Measurements from ENCODE around the gene CDH22. TPM values are rescaled to one million over a fixed set of nuclear protein-coding genes. Genes with fewer than 3 reads are reported as not detected.

CDH22 gene
- total RNA-seq, 1 donor from 2014 or later: 0.13 TPM

DNA sequence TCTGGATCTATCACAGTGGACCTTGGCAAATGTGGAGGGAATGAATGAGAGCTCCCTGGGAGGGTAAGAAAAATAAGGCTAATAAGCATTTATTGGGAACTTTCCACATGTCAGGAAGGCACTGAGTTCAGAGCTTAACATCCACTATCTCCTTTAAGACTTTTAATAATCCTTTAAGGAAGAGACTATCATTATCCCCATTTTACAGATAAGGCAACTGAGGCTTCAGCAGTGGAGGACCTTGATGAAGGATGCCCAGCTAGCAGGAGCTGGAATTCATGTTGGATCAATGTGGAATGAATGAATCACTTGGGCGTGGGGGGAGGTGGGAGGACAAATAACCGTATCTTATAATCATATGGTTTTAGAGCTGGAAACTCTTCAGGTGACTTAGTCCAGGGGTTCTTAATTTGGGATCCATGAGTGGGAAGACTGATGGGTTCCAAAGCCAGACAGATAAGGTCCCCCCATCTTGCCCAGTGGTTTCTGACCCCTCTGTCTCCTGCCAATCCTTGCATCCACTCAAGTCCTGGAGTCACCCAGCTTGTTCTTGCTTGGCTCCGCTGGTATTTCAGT is 135.2 kb downstream of the CDH22 start:
- TF ChIP-seq EZH2 (IDR thresholded peaks at IDR 0.05): no peak
- TF ChIP-seq, protein P1, sequence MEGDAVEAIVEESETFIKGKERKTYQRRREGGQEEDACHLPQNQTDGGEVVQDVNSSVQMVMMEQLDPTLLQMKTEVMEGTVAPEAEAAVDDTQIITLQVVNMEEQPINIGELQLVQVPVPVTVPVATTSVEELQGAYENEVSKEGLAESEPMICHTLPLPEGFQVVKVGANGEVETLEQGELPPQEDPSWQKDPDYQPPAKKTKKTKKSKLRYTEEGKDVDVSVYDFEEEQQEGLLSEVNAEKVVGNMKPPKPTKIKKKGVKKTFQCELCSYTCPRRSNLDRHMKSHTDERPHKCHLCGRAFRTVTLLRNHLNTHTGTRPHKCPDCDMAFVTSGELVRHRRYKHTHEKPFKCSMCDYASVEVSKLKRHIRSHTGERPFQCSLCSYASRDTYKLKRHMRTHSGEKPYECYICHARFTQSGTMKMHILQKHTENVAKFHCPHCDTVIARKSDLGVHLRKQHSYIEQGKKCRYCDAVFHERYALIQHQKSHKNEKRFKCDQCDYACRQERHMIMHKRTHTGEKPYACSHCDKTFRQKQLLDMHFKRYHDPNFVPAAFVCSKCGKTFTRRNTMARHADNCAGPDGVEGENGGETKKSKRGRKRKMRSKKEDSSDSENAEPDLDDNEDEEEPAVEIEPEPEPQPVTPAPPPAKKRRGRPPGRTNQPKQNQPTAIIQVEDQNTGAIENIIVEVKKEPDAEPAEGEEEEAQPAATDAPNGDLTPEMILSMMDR (IDR thresholded peaks at IDR 0.05): no peak
- TF ChIP-seq EZH2phosphoT487 (IDR thresholded peaks at IDR 0.05): no peak
- Mint-ChIP-seq H3K36me3 (no peaks in the 10 kb centered on the region), H3K9me3 (no peaks in the 10 kb centered on the region), H3K4me1 (peaks cover 5% of the 10 kb centered on the region), H3K27me3 (ENCODE audit: insufficient read depth, low read depth) (peaks cover 40% of the 10 kb centered on the region), H3K27ac (no peak overlapping the region), H3K4me3 (no peak overlapping the region)
- Histone ChIP-seq H3K4me1 (no peaks in the 10 kb centered on the region), H3F3A (ENCODE audit: low read depth) (peaks cover 10% of the 10 kb centered on the region), H2AFZ (replicated peaks) (no peak overlapping the region), H4K20me1 (ENCODE audit: low read depth) (no peaks in the 10 kb centered on the region), H3K36me3 (no peaks in the 10 kb centered on the region), H3K79me2 (ENCODE audit: low read depth) (no peaks in the 10 kb centered on the region), H3K9ac (no peak overlapping the region), H3K4me3 (no peak overlapping the region), H3K27me3 (peaks cover 65% of the 10 kb centered on the region), H3K27ac (no peak overlapping the region), H3K9me3 (ENCODE audit: low read depth) (no peaks in the 10 kb centered on the region), H3K4me2 (no peak overlapping the region)
- no peak for DNase-seq (ENCODE audit: low spot score)

DNA sequence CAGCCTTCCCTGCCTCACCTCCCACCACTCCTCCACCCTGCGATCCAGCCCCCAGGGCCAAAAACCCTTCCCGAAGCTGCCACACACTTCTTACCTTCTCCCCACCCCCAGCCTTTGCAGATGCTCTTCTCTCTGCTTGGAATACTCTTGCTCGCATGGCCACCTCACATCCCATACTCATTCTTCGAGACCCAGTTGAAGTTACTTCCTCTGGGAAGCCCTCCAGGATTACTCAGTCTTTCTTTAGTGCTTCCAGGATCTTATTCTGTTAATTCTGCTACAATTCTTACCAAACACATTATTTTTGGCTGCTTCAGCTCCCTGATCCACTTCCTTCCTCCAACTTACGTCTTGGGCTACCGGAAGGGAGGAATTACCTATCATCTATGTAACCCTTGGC is 135.8 kb downstream of the CDH22 start:
- peaks cover 6% of the 10 kb centered on the region for H3K4me1 Mint-ChIP-seq
- peaks cover 40% of the 10 kb centered on the region for H3K27me3 Mint-ChIP-seq (ENCODE audit: insufficient read depth, low read depth)
- Histone ChIP-seq H2AFZ (replicated peaks) (no peak overlapping the region), H3K4me3 (no peak overlapping the region), H3K27me3 (peaks cover 65% of the 10 kb centered on the region), H3K79me2 (ENCODE audit: low read depth) (no peaks in the 10 kb centered on the region), H3K4me2 (no peak overlapping the region), H3K4me1 (no peaks in the 10 kb centered on the region), H3F3A (ENCODE audit: low read depth) (peaks cover 10% of the 10 kb centered on the region), H3K27ac (no peak overlapping the region), H4K20me1 (ENCODE audit: low read depth) (no peaks in the 10 kb centered on the region), H3K9me3 (ENCODE audit: low read depth) (no peaks in the 10 kb centered on the region), H3K9ac (no peak overlapping the region), H3K36me3 (no peaks in the 10 kb centered on the region)
- no peak overlapping the region for H3K27ac Mint-ChIP-seq
- H3K9me3 Mint-ChIP-seq: no peaks in the 10 kb centered on the region
- H3K4me3 Mint-ChIP-seq: peak overlapping the region; percentile 8
- H3K36me3 Mint-ChIP-seq: no peaks in the 10 kb centered on the region
- no peak for DNase-seq (ENCODE audit: low spot score)
- TF ChIP-seq, protein P1 (IDR thresholded peaks at IDR 0.05): no peak
- TF ChIP-seq EZH2 (IDR thresholded peaks at IDR 0.05): no peak
- TF ChIP-seq EZH2phosphoT487 (IDR thresholded peaks at IDR 0.05): no peak

DNA sequence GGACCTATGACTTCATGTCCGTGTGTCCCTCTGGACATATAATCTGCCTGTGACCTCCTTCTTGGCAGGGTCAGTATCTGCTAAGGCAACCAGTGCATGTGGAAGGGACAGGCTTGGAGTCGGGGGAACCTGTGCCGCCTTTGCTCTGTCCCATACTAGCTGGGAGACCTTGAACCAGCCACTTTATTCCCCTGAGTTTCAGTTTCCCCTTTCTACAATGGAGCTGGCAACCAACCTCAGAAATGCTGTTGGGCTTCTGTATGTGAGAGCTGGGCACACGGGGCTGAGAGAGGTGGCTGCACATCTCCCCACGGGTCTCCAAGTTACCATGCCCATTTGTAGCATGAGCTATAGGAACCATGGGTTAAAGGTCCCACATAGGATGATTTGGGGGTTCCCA is 136.4 kb downstream of the CDH22 start:
- H3K79me2 ChIP-seq (ENCODE audit: low read depth): no peaks in the 10 kb centered on the region
- H4K20me1 ChIP-seq (ENCODE audit: low read depth): no peaks in the 10 kb centered on the region
- H3K9me3 Mint-ChIP-seq: no peaks in the 10 kb centered on the region
- H3K4me2 ChIP-seq: no peak overlapping the region
- TF ChIP-seq EZH2phosphoT487 (IDR thresholded peaks at IDR 0.05) (no peak), EZH2 (IDR thresholded peaks at IDR 0.05) (no peak)
- TF ChIP-seq, protein P1 (IDR thresholded peaks at IDR 0.05): no peak
- no peak overlapping the region for H3K9ac ChIP-seq
- H3K4me1 Mint-ChIP-seq: peaks cover 8% of the 10 kb centered on the region
- peaks cover 65% of the 10 kb centered on the region for H3K27me3 ChIP-seq
- no peak overlapping the region for H3K4me3 Mint-ChIP-seq
- no peak overlapping the region for H2AFZ ChIP-seq (replicated peaks)
- DNase-seq (ENCODE audit: low spot score): no peak
- H3K27ac ChIP-seq: no peak overlapping the region
- no peak overlapping the region for H3K4me3 ChIP-seq
- no peaks in the 10 kb centered on the region for H3K9me3 ChIP-seq (ENCODE audit: low read depth)
- peaks cover 10% of the 10 kb centered on the region for H3F3A ChIP-seq (ENCODE audit: low read depth)
- H3K36me3 Mint-ChIP-seq: no peaks in the 10 kb centered on the region
- H3K4me1 ChIP-seq: no peaks in the 10 kb centered on the region
- peaks cover 40% of the 10 kb centered on the region for H3K27me3 Mint-ChIP-seq (ENCODE audit: insufficient read depth, low read depth)
- no peaks in the 10 kb centered on the region for H3K36me3 ChIP-seq
- H3K27ac Mint-ChIP-seq: no peak overlapping the region
